Measurements from ENCODE around the gene NAB1. TPM values are rescaled to one million over a fixed set of nuclear protein-coding genes. Genes with fewer than 3 reads are reported as not detected.
"Not testable (repeated sequence)": the region's sequence is repeated elsewhere in the genome, so short reads cannot be mapped to it uniquely, and the experiment has no call there.

The NAB1 gene
- total RNA-seq, 2 experiments from 2014 or later = 23.0 to 24.8 TPM

- H3K9me3 Mint-ChIP-seq = no peaks in the 10 kb centered on the region
- peaks cover 6% of the 10 kb centered on the region for H3K4me1 Mint-ChIP-seq (ENCODE audit: low read depth)
- no peak overlapping the region for H3K4me3 Mint-ChIP-seq
- H3K27me3 Mint-ChIP-seq = no peaks in the 10 kb centered on the region
- H3K27ac Mint-ChIP-seq = no peak overlapping the region
- intact Hi-C loops (cut with micrococcal nuclease) = no loop called here
- DNase-seq = no peak
- POLR2A ChIA-PET = interaction anchor here (0.6 kb wide), 1 partner anchor 14 kb away, joined by 4 read pairs; no protein-coding TSS in a partner anchor
- ATAC-seq = peak; percentile 61
- CTCF ChIA-PET = interaction anchor here (0.7 to 1.1 kb wide), 4 partner anchors 23 to 191 kb away, joined by 3 read pairs; no protein-coding TSS in a partner anchor
- H3K36me3 Mint-ChIP-seq (ENCODE audit: low read depth) = no peaks in the 10 kb centered on the region
- TF ChIP-seq, protein P1, sequence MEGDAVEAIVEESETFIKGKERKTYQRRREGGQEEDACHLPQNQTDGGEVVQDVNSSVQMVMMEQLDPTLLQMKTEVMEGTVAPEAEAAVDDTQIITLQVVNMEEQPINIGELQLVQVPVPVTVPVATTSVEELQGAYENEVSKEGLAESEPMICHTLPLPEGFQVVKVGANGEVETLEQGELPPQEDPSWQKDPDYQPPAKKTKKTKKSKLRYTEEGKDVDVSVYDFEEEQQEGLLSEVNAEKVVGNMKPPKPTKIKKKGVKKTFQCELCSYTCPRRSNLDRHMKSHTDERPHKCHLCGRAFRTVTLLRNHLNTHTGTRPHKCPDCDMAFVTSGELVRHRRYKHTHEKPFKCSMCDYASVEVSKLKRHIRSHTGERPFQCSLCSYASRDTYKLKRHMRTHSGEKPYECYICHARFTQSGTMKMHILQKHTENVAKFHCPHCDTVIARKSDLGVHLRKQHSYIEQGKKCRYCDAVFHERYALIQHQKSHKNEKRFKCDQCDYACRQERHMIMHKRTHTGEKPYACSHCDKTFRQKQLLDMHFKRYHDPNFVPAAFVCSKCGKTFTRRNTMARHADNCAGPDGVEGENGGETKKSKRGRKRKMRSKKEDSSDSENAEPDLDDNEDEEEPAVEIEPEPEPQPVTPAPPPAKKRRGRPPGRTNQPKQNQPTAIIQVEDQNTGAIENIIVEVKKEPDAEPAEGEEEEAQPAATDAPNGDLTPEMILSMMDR (IDR thresholded peaks at IDR 0.05) = no peak
These were observed 52.7 kb downstream of the NAB1 start for GRCh38 chr2:190701586-190701985.

DNA sequence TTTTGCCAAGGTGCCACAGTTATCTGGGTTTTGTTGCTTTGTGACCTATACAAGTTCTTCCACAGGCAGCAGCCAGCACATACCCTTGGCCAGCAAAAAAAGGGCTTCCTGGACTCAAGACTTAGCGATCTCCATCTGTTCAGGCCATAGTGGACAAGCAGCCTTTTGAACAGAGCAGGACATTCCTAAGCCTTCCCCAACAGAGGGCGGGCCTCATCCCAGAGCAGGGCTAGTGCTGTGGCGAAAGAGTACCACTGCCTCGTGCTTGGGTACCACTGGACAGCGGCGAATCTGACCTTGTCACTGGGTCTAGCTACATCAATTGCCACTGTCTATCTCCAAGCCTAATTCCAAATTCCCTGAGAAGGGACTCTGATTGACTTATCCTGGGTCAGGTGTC, 56.4 kb downstream of the NAB1 start:
- Mint-ChIP-seq H3K4me1 (ENCODE audit: low read depth) (peaks cover 19% of the 10 kb centered on the region), H3K36me3 (ENCODE audit: low read depth) (peaks cover 4% of the 10 kb centered on the region), H3K27ac (no peak overlapping the region), H3K4me3 (no peak overlapping the region), H3K9me3 (peaks cover 5% of the 10 kb centered on the region), H3K27me3 (no peaks in the 10 kb centered on the region)
- DNase-seq = no peak
- no peak for ATAC-seq
- TF ChIP-seq, protein P1 (IDR thresholded peaks at IDR 0.05) = no peak
- intact Hi-C loops (cut with micrococcal nuclease) = no loop called here
- POLR2A ChIA-PET = no interaction called here
- CTCF ChIA-PET = no interaction called here

- Mint-ChIP-seq H3K36me3 (ENCODE audit: low read depth) (peaks cover 4% of the 10 kb centered on the region), H3K4me3 (no peak overlapping the region), H3K27me3 (no peaks in the 10 kb centered on the region), H3K4me1 (ENCODE audit: low read depth) (peaks cover 13% of the 10 kb centered on the region), H3K27ac (no peak overlapping the region), H3K9me3 (peaks cover 5% of the 10 kb centered on the region)
- intact Hi-C loops (cut with micrococcal nuclease) = no loop called here
- ATAC-seq = peak; percentile 58
- DNase-seq = no peak
- TF ChIP-seq, protein P1 (IDR thresholded peaks at IDR 0.05) = no peak
- CTCF ChIA-PET = interaction anchor here (1.6 kb wide), 1 partner anchor 30 kb away, joined by 5 read pairs; no protein-coding TSS in a partner anchor
- POLR2A ChIA-PET = interaction anchor here (0.6 to 2.0 kb wide), 3 partner anchors 14 to 348 kb away, joined by 3 to 5 read pairs (median 4); no protein-coding TSS in a partner anchor
These were observed 58.8 kb downstream of the NAB1 start for GRCh38 chr2:190707726-190708125.

DNA sequence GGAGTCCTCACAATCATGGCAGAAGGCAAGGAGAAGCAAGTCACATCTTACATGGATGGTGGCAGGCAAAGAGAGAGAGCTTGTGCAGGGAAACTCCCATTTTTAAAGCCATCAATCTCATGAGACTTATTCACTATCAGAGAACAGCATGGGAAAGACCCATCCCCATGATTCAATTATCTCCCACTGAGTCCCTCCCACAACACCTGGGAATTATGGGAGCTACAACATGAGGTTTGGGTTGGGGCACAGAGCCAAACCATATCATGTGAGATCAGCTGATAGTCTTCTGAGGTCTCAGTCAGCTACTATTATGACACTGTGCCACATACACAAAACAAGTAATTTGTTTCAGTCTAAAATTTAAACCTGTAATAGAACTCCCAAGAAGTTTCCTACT, 59.8 kb downstream of the NAB1 start:
- H3K27ac Mint-ChIP-seq; intact Hi-C loops (cut with micrococcal nuclease); ATAC-seq; H3K27me3 Mint-ChIP-seq; H3K4me3 Mint-ChIP-seq; H3K9me3 Mint-ChIP-seq; DNase-seq; H3K36me3 Mint-ChIP-seq (ENCODE audit: low read depth): not testable (repeated sequence)
- peaks cover 17% of the 10 kb centered on the region for H3K4me1 Mint-ChIP-seq (ENCODE audit: low read depth)
- ChIA-PET CTCF (interaction anchor here (1.6 kb wide), 1 partner anchor 31 kb away, joined by 5 read pairs; no protein-coding TSS in a partner anchor), POLR2A (interaction anchor here (2.0 kb wide), 1 partner anchor 14 kb away, joined by 5 read pairs; no protein-coding TSS in a partner anchor)

DNA sequence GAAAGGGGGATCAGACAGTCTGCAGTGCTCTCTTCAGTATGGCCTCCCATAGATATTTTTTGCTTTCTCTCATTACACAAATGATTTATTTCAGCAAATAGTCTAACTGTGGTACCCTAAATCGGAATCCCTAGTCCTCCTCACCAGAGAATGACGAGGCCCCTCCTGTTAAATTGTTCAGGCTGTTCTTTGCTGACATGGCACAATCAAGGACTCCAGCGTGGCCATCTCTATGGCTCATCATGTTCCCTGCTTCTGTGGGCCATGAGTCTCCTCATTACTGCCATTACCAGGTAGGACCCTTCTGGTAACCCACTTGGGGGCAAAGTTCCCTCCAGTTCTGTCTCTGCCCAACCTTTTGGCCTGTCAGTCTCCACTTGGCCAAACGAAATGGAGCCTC, 62.2 kb downstream of the NAB1 start:
- intact Hi-C loops (cut with micrococcal nuclease) = no loop called here
- H3K9me3 Mint-ChIP-seq = peaks cover 5% of the 10 kb centered on the region
- no peaks in the 10 kb centered on the region for H3K27me3 Mint-ChIP-seq
- DNase-seq = no peak
- no peak overlapping the region for H3K27ac Mint-ChIP-seq
- peaks cover 22% of the 10 kb centered on the region for H3K4me1 Mint-ChIP-seq (ENCODE audit: low read depth)
- TF ChIP-seq, protein P1 (IDR thresholded peaks at IDR 0.05) = no peak
- H3K36me3 Mint-ChIP-seq (ENCODE audit: low read depth) = peaks cover 4% of the 10 kb centered on the region
- POLR2A ChIA-PET = no interaction called here
- CTCF ChIA-PET = interaction anchor here (1.3 kb wide), 1 partner anchor 31 kb away, joined by 4 read pairs; no protein-coding TSS in a partner anchor
- H3K4me3 Mint-ChIP-seq = no peak overlapping the region
- ATAC-seq = no peak

Data from activated CD8-positive, alpha-beta T cell treated with anti-CD3 and anti-CD28 coated beads for 36 hours (primary cell).